Stimulated activated CD4-positive, alpha-beta T cell treated with anti-CD3 and anti-CD28 coated beads, Interleukin-1b, Interleukin-23, amount 100 ng/mL, for 4 hours (primary cell): Measurements from ENCODE around the gene CDK5R1.
"Not testable (repeated sequence)": the region's sequence is repeated elsewhere in the genome, so short reads cannot be mapped to it uniquely, and the experiment has no call there.

Experiments
- DNase-seq, 2 donors: peaks; one replicate each; pipeline ENCODE4 v3.0.0-alpha.2; 2020; ENCODE audit warnings: low read depth in 2 of 2

Gene CDK5R1

GRCh38 chr17:32486701-32487472, at the start of gene CDK5R1:
CDK5R1 (plus strand) TSS chr17:32486993; CDS start chr17:32487621, 628 bp downstream.
- peak; percentile 49 to 66 for DNase-seq

- no peak for DNase-seq
These were observed 46.1 kb upstream of the CDK5R1 start for GRCh38 chr17:32440722-32441121.

GRCh38 chr17:32441886-32442285, 44.9 kb upstream of the CDK5R1 start:
- no peak for DNase-seq

DNA sequence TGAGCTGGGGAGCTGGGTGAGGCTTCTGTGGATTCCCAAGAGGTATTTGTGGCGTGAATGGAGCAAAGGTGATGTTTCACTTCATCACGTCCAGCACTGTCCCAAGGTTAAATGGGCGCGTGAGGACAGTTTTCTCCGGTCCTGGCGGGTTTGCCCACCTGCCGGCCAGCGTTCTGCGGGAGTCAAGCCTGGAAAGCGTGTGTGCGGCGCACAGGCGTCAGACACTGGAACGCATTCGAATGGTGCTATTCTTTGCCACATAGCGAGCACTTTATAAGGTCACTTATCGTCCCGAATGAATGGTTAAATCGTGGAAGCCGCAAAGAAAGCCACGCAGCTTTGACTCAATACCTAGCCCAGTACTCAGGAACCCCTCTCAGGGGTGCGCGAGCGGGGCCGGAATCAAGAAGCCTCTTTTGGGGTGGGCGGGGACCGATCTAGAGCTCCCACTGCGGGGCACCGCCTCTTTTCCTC, 42.9 kb upstream of the CDK5R1 start:
- DNase-seq: no peak

DNA sequence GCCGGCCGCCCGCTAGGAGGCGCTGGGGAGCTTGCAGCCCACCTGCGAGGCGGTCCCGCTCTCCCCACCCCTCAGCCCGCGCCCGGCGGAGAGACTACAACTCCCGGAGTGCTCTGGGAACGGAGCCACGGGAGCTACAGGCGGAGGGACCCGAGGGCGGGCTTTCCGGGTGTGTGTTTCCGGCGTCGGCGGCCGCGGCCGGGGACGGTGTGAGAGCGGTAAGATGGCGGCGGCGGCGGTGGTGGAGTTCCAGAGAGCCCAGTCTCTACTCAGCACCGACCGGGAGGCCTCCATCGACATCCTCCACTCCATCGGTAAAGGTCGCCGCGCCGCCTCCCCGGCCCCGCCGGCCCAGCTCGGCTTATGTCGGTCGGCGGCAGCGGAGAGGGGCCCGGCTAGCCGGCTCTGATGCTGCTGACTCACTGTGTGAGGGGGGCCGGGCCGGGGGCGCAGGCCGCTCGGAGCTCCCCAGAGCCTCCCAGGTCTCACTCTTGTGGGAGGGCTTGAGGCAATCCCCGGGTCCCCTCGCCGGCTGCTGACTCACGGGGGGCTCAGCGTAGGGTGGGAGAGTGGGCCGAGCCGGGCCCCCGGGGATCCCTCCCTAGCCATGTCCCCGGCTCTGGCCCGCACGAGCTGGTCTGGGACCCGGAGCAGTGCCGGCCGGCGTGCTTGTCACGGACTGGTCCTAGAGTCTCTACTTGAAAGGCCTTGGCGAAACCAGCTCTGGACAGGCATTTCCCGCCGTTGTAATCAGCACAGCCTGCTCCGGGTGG, 42.3 kb upstream of the CDK5R1 start, which contains the start of gene PSMD11:
Gene PSMD11, plus strand, starts transcription at position 210 of the 773 bp plus-strand sequence. Its CDS starts 14 bp downstream, at position 224.
- DNase-seq: peak; percentile 98 to 99

GRCh38 chr17:32445074-32445415, 41.7 kb upstream of the CDK5R1 start:
- peak; percentile 28 for DNase-seq

DNA sequence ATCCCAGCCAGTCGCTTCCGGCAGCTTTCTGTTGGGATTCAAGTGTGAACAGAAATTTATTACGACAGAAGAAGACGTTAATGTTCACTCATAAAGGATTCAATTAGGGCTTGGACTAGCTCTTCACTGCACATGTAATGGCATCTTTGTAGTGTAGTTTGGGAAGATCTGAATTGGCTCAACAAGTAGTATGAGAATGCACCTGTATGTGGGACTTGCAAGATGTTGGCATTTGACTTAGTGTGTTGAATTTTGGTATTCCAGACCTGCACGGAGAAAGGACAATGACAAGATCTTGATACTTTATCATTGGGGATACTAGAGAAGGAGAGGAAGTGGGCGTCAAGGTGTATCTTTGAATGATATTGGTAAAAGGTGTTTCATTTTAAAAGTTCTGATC, 41.3 kb upstream of the CDK5R1 start:
- DNase-seq: no peak

DNA sequence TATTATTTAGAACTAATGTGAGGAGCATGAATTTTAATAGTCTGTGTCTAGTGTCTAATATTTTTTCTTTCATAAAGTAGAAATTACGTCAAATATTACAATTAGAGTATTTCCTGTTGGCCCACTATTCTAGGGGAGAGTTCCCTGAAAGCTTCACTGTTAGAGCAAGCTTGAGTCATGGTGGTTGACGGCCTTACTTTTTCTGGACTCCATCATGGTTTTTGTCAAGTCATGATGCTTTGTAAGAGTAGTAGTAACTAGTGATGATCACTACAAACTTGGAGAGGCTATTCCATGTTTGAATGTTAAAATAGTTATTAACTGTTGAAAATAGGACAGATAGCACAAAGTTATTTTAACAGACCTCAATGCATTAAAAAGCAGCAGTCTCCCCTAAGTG, 40.8 kb upstream of the CDK5R1 start:
- no peak for DNase-seq

- DNase-seq: no peak
These were observed 39.8 kb upstream of the CDK5R1 start for GRCh38 chr17:32446949-32447348.

DNA sequence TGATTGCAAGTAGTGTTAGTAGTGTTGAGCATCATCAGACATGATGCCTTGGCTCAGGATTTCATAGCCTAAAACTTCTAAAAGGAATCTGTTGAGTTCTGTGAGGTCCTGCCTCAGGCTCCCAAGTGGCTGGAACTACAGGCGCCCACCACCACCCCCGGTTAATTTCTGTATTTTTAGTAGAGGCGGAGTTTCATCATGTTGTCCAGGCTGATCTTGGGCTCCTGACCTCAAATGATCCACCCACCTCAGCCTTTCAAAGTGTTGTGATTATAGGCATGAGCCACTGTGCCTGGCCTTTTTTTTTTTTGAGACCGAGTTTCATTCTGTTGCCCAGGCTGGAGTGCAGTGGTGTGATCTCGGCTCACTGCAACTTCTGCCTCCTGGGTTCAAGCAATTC, 36.8 kb upstream of the CDK5R1 start:
- DNase-seq: no peak

DNA sequence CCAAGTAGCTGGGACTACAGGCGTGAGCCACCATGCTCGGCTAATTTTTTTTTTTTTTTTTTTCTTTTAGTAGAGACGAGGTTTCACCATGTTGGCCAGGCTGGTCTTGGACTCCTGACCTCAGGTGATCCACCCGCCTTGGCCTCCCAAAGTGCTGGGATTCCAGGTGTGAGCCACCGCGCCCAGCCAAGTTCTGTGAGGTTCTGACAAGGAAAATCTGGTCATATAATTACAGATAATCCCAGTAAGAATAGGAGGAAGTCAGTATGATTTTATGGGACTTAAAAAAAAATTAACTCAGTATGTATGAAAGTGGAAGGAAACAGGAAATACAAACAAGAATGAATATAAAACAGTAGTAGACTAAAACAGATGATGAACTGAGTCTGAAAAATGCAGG, 36.4 kb upstream of the CDK5R1 start:
- DNase-seq: not testable (repeated sequence)

- no peak for DNase-seq
These were observed 34.9 kb upstream of the CDK5R1 start for GRCh38 chr17:32451879-32452278.

DNA sequence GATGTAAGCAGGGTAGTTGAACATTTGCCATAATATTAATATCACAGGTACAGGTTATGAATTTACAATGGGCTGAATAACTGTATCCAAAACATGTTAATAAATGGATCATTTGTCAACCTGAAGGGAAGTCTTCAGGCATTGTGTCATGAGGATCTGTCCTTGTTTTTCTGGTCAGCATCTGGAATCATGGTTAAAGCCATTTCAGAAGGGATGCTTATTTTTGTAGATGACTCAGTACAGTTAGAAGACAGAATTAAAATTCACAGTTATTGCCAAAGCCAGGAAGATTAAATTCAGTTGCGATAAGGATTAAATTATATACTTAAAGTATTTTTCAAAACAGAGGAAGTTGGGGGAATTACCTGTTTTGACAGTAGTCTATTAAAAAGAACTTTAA, 34.5 kb upstream of the CDK5R1 start:
- DNase-seq: no peak

DNA sequence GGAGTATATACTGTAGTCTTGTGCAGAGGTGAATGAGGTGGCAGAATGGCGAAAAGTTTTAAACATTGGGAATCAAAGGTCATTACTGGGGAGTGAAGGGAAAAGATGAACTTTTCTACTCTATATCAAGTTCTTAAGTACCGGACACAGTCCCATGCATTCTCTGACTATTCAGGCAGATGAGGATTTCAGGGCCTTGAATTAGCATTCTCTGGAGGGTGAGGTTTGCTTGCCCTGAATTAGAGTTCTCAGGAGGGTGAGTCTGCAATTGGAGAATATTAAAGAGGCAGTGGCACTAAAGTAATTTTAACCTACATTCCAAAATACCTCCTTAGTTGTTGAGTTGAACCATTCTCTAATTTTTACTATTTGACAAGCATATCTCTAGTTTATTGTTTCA, 33.4 kb upstream of the CDK5R1 start:
- DNase-seq: no peak

DNA sequence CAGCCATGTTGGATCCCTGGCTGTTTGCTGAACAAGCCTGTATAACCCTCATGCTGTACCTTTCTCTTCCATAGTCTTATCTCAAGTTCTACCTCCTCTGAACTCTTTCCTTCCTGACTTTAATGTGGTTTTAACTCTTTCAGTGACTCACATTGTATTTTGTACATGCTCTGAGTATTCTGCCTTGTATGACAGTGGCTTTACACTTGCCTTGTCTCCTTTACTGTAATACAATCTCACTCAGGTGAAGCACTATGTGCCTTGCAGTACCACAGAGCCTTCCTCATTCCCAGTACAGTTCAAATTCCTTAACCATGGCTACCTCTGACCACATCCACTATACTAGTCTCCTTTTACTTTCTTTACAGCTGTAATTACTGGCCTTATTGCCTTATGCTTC, 28.4 kb upstream of the CDK5R1 start:
- no peak for DNase-seq

DNA sequence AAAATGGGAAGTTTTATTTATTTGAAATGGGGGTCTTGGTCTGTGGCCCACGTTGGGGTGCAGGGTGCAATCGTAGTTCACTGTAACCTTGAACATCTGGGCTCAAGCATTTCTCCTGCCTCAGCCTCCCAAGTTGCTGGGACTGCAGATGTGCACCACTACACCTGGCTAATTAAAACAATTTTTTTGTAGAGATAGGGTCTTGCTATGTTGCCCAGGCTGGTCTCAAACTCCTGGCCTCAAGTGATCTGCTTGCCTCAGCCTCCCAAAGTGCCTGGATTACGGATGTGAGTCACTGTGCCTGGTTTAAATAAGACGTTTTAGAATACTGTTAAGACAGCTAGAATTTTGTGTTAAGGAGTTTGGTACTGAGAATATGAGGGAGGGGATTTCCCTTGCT, 26.7 kb upstream of the CDK5R1 start:
- DNase-seq: no peak

DNA sequence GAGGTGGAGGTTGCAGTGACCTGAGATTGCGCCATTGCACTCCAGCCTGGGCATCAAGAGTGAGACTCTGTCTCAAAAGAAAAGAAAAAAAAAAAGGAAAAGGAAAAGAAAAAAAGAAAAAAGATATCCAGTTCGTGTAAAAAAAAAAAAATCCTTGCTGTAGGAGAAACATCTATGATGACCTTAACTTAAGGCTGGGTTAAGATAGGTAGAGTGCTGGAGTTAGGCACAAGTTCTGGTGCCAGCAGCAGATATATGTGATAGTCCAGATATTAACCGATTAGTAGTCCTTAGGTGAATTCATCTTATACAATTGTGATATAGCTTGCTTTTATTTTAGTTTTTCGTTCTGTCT, 25.3 kb upstream of the CDK5R1 start:
- DNase-seq: no peak

- DNase-seq: peak; percentile 52 to 59
These were observed 24.8 kb upstream of the CDK5R1 start for GRCh38 chr17:32461853-32462617.

- DNase-seq: no peak
These were observed 23.5 kb upstream of the CDK5R1 start for GRCh38 chr17:32463304-32463703.

DNA sequence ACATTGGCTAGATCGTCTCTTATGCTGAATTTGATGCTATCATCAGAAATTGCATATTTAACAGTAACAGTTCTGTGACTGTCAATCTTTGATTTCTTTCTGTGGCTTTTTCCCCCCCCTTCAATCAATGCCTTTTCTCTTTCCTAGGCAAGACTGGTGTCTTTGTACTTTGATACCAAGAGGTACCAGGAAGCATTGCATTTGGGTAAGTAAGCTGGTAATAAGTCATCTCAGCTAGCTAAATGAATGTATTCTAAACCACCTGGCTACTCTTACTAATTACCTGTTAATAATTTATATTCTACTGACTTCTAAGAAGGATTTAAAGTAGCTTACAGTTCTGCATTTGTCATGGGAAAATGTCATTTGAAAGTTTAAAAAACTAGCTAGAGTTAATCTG, 22.4 kb upstream of the CDK5R1 start:
- DNase-seq: no peak

GRCh38 chr17:32467949-32468348, 18.8 kb upstream of the CDK5R1 start:
- no peak for DNase-seq

GRCh38 chr17:32470405-32471167, 16.2 kb upstream of the CDK5R1 start:
- no peak for DNase-seq
